GM21526 (cell line): ENCODE data around the gene CLINT1.
"Not testable (repeated sequence)": the region's sequence is repeated elsewhere in the genome, so short reads cannot be mapped to it uniquely, and the experiment has no call there.

Experiments
- ATAC-seq: cut with Tn5 transposase; IDR thresholded peaks from one replicate; pipeline ENCODE4 v1.9.1; 2021; ENCODE audit warnings: moderate library complexity; ENCODE audit not compliant: unreplicated experiment, low FRiP score

Gene CLINT1

GRCh38 chr5:157858527-157859226 lies at the start of gene CLINT1:
Gene CLINT1, minus strand, starts transcription at chr5:157859145. Its CDS starts 175 bp downstream, at chr5:157858970.
- peak; percentile 44 for ATAC-seq

- no peak for ATAC-seq
Measured at GRCh38 chr5:157908459-157908858, 49.5 kb upstream of the CLINT1 start.

- no peak for ATAC-seq
Measured at GRCh38 chr5:157907479-157907878, 48.5 kb upstream of the CLINT1 start.

- no peak for ATAC-seq
Measured at GRCh38 chr5:157903117-157903450, 44.1 kb upstream of the CLINT1 start.

- ATAC-seq = no peak
Measured at GRCh38 chr5:157902449-157903116, 43.6 kb upstream of the CLINT1 start.

GRCh38 chr5:157900644-157901043 lies 41.7 kb upstream of the CLINT1 start:
- no peak for ATAC-seq

GRCh38 chr5:157893611-157894010 lies 34.7 kb upstream of the CLINT1 start:
- ATAC-seq = no peak

- ATAC-seq = no peak
Measured at GRCh38 chr5:157892974-157893373, 34.0 kb upstream of the CLINT1 start.

- ATAC-seq = no peak
Measured at GRCh38 chr5:157890836-157891597, 32.1 kb upstream of the CLINT1 start.

GRCh38 chr5:157888814-157889532 lies 30.0 kb upstream of the CLINT1 start:
- no peak for ATAC-seq

GRCh38 chr5:157886796-157887380 lies 27.9 kb upstream of the CLINT1 start:
- ATAC-seq = no peak

- not testable (repeated sequence) for ATAC-seq
Measured at GRCh38 chr5:157885051-157885450, 26.1 kb upstream of the CLINT1 start.

- ATAC-seq = not testable (repeated sequence)
Measured at GRCh38 chr5:157881498-157881897, 22.6 kb upstream of the CLINT1 start.

GRCh38 chr5:157877821-157878220 lies 18.9 kb upstream of the CLINT1 start:
- no peak for ATAC-seq

- no peak for ATAC-seq
Measured at GRCh38 chr5:157874861-157875260, 15.9 kb upstream of the CLINT1 start.

GRCh38 chr5:157870837-157871834 lies 12.2 kb upstream of the CLINT1 start:
- no peak for ATAC-seq

- ATAC-seq = no peak
Measured at GRCh38 chr5:157867751-157868387, 8.9 kb upstream of the CLINT1 start.

- ATAC-seq = no peak
Measured at GRCh38 chr5:157866536-157866935, 7.6 kb upstream of the CLINT1 start.

GRCh38 chr5:157865781-157866180 lies 6.8 kb upstream of the CLINT1 start:
- ATAC-seq = no peak
